ENCODE results near the gene TMEM253. TPM values are rescaled to one million over a fixed set of nuclear protein-coding genes. Genes with fewer than 3 reads are reported as not detected.

TMEM253 gene
- total RNA-seq, 1 experiment from 2014 or later = not detected

DNA sequence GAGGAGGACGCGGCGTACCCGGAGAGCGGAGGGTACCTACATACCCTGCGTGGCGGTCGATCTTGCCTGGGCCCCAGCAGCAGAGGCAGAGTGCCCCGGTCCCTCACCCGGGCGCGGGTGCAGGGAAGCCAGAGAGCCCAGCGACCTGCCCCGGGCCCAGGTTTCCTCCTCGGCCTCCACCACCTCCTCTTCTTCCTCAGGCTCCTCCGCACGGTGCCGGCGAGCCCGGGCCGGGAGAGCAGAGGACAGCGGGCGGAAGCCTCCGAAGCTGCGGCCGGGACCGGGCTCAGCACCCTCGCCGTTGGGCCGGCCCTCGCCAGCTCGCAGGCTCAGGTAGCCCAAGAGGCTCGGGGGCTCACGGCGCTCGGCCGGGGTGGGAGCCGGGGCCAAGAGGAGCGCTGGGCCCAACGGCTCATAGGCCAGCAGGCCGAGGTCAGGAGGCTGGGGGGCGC lies 9.0 kb upstream of the TMEM253 start:
- Histone ChIP-seq H3K36me3 (peaks cover 16% of the 10 kb centered on the region), H3K4me3 (no peak overlapping the region), H3K4me1 (peaks cover 7% of the 10 kb centered on the region; the same call in 1 of the 2 replicates), H3K9me3 (replicated peaks) (no peaks in the 10 kb centered on the region), H3K27me3 (no peaks in the 10 kb centered on the region), H3K27ac (no peak overlapping the region)
- no peak for DNase-seq

DNA sequence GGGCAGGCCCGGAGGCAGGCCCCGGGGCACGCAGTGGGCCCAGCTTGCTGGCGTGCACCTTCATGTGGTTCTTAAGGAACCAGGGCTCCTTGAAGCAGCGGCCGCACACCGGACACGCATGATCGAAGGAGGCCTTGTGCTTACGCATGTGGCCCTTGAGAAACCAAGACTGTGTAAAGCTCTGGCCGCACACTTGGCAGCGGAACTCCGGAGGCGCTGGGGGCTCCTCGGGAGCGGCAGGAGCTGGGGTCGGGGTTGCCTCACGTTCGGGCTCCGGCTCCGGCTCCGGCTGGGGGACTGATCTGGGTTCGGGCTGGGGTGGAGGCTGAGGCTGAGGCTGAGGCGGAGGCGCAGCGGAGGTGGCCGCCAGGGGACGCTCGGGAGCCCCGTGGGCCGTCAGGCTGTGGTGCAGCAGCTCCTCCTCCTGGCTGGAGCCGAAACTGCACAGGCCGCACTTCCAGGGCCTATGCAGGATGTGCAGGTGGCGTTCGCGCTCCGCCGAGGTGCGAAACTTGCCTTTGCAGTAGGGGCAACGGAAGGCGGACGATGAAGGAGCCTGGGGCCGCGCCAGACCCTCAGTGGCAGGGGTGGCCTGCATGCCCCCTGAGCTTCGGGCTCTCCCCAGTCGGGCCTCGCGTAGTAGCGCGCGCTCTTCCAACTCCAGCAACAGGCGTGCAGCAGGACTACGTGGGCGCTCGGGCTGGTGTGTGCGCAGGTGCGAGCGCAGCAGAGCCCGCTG lies 8.4 kb upstream of the TMEM253 start:
- Histone ChIP-seq H3K27ac (no peak overlapping the region), H3K4me3 (no peak overlapping the region), H3K4me1 (peaks cover 7% of the 10 kb centered on the region; the same call in 1 of the 2 replicates), H3K27me3 (no peaks in the 10 kb centered on the region), H3K9me3 (replicated peaks) (no peaks in the 10 kb centered on the region), H3K36me3 (peaks cover 13% of the 10 kb centered on the region)
- peak; percentile 54 to 69 for DNase-seq

DNA sequence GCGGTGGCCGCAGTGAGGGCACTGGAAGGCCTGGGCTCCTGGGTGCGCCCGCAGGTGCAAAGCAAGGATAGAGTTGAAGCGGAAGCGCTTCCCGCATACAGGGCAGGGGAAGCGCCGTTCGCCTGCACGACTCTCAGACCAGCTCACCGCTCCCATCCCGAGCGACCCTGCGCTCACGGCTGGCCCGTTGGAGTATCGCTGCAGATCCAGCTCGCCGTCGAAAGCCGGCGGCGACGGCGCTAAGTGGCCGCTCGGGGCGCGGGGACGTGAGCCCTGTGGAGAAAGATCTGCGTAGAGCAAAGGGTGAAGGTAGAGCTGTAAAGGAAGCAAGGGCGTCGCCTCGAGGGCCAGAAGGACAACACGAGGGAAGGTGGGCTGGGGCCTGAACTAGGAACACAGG lies 7.8 kb upstream of the TMEM253 start:
- no peak for DNase-seq
- Histone ChIP-seq H3K27me3 (no peaks in the 10 kb centered on the region), H3K4me1 (peaks cover 7% of the 10 kb centered on the region; the same call in 1 of the 2 replicates), H3K9me3 (replicated peaks) (no peaks in the 10 kb centered on the region), H3K4me3 (no peak overlapping the region), H3K36me3 (peaks cover 7% of the 10 kb centered on the region), H3K27ac (no peak overlapping the region)

DNA sequence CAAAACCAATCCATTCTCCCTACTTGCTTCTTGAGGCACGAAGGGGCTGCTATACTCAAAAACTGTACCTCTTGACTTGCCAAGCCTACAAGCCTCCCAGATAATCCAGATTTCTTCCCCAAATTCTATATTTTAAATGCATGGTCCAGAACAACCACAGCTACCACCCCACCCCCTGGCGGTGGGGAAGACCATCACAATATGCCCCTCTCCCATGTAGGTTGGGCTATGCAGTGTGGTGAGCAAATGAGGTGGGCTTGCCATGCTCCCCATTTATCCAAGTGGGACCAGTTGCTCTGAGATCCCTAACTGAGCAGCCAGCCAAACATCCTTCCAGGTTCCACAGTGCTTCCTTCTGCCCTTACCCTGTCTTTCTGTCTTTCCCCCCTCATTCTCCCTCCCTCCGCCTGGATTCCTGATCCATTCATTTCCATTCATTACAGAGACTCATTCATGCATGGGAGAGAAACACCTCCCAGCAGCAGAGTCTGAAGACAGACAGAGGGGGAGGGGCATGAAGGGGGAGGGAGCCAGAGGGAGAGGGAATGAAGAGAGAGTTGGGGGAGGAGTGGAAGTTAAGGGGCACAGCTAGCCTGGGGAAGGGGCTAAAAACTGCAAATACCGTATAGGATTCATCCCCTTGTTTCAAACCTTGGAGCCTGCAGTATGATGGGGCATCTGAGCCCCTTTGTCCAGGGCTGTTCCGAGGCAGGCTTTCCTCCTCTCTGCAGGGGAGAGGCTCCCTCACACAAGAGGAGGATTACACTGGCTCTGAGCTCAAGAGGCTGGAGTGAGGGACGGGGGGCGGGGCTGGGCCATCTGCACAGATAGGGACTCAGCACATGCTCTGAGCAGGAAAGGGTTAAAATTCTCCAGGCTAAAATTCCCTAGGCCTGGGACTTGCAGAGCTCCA lies 6.8 kb upstream of the TMEM253 start:
- Histone ChIP-seq H3K27me3 (no peaks in the 10 kb centered on the region), H3K9me3 (replicated peaks) (no peaks in the 10 kb centered on the region), H3K4me3 (no peak overlapping the region), H3K36me3 (peaks cover 7% of the 10 kb centered on the region; the same call in 1 of the 2 replicates), H3K27ac (no peak overlapping the region), H3K4me1 (peaks cover 9% of the 10 kb centered on the region)
- peak in 1 of 2 experiments; percentile 52 for DNase-seq

DNA sequence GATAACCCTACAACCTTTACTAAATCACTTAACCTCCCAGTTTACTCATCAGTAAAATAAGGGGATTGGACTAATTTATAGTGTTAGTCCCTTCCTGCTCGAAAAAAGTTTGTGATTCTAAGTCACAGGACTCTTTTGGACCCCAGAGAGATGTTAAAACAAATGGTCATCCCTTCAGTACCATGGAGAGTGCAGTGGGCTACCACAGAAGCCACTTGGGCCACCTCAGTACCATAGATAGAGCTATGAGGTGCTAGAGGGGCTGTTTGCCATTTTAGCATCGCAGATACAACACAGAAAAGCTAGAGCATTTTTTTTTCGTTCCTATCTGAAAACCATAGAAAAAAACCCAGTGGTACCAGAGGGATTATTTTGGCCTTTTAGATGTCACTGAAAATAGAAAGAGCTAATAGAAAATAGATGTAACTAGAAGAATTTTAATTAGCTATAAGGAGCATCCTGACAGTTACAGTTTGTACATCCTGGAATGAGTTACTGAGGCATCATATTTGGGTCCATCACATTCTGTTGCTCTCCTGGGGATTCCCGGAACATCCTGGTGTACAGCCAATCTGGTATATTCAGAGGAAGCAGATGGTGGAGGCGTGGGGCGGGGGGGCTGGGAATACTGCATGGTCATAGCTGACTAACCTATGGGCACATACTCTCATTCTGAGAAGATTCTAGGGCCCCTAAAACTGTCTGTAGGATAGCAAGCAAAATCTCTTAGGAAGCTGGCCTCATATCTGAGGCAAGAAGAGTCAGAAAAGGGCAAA lies 5.2 kb upstream of the TMEM253 start:
- H3K27ac ChIP-seq = no peak overlapping the region
- no peaks in the 10 kb centered on the region for H3K27me3 ChIP-seq
- no peaks in the 10 kb centered on the region for H3K9me3 ChIP-seq (replicated peaks)
- no peak for DNase-seq
- H3K4me3 ChIP-seq = no peak overlapping the region
- no peaks in the 10 kb centered on the region for H3K36me3 ChIP-seq
- H3K4me1 ChIP-seq = peaks cover 16% of the 10 kb centered on the region

DNA sequence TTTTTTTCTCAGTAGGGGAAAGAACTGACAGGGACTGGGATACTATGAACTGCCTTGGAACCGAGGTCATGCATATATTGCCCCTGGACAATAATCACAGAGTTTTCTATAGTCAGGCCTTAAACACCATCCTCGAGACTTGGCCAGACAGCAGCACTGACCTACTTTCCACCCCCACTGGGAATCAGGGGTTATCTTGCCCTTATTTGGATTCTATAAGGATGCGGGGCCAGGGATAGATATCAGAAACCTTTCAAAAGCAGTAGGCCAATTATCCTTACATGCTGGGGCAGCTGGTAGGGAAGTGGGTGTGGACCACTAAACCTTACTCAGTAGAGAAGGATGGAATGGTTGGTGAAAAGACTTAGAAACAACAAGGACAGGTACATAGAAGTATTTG lies 4.4 kb upstream of the TMEM253 start:
- no peaks in the 10 kb centered on the region for H3K27me3 ChIP-seq
- H3K9me3 ChIP-seq (replicated peaks) = no peaks in the 10 kb centered on the region
- H3K4me3 ChIP-seq = no peak overlapping the region
- H3K4me1 ChIP-seq = peaks cover 16% of the 10 kb centered on the region
- H3K36me3 ChIP-seq = no peaks in the 10 kb centered on the region
- no peak for DNase-seq
- no peak overlapping the region for H3K27ac ChIP-seq

DNA sequence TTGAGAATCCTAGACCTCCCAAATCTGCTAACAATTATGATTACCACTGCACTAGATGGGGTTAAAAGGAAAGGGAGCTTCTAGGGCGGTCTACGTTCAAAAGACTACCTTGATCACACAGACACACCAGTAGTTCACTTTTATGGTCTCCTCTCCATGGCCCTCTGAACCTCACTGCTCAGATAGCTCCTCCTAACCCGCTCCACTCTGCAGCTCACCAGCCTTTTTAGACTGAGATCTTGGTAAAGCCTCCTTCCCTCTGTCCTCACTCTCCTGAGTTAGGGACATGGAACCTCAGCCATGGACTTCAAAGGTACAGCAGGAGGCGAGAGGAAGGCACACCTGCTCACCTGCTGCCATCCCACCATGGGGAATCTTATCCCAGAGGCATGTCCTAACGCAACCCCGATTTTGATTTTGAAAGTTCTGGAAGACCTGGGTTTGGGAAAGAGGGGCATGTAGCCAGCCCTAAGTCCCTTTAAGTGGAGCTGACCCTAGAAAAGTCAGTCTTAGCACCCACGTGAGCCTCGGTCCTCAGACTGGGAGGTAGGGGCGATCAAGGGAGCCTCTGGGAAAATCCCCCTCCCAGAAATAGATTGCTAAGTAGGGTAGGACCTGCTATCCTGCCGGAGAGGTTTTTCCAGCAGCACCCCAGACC lies 3.8 kb upstream of the TMEM253 start:
- Histone ChIP-seq H3K9me3 (replicated peaks) (no peaks in the 10 kb centered on the region), H3K36me3 (no peaks in the 10 kb centered on the region), H3K27ac (no peak overlapping the region), H3K4me3 (no peak overlapping the region), H3K4me1 (peaks cover 16% of the 10 kb centered on the region), H3K27me3 (no peaks in the 10 kb centered on the region)
- no peak for DNase-seq

DNA sequence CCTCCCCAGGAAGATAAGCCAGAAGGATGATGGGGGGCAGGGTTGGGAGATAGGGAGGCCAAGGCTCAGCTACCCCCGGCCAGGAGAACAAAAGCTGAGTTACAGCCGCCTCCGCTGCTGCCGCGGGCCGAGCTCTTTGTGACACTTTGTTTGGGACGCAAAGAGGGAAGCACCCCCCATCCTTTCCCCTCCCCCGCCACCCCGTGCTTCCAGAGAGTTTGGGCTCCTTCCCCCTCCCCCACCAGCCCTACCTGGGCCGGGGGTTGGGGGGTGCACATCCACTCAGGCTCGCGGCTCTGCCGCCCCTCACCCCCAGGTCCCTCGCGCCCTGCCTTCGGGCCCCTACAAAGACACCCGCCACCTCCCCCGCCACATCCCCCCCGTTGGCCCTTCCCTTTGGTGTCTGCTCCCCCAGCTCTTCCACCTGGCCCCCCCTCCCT lies 3.2 kb upstream of the TMEM253 start:
- H3K27me3 ChIP-seq = no peaks in the 10 kb centered on the region
- H3K36me3 ChIP-seq = no peaks in the 10 kb centered on the region
- no peak for DNase-seq
- no peak overlapping the region for H3K4me3 ChIP-seq
- no peak overlapping the region for H3K27ac ChIP-seq
- no peaks in the 10 kb centered on the region for H3K9me3 ChIP-seq (replicated peaks)
- H3K4me1 ChIP-seq = peaks cover 17% of the 10 kb centered on the region

DNA sequence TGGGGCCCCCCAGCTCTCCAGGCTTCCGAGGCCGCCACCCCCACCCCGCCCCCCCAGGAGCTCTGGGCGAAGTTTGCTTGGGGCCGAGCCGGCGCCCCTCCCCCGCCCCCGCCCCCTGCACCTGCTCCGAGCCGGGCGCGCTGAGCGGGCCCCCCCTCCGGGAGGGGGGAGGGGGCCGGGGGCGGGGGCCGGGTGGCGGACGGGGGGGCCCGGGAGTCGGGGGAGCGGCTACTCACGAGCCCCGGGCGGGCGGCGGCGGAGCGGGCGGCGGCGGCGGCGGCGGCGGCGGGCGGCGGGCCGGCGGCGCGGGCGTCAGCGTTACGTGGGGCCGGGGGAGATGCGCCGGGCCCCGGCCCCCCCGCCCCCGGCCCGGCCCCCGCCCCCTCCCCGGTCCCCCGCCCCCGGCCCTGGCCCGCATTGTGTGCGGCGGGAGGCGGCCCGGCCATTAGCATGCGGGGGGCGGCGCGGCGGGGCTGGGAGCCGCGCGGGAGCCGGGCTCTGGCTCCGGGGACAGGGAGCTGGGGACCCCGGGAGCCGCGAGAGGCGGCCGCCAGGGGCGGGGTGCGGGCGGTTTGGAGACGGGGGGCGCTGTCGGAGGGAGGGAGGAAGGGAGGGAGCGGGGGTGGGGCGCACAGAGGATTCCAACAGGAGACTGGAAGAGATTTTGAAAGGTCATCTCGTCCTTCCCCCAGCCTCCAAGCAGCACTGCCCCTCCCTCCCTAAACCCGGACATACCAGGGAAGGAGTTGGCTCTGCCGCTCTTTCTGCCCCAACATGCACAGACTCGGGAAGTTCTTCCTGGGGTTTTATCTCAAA lies 2.6 kb upstream of the TMEM253 start, which contains the start of gene ZNF219:
ZNF219 (minus strand) TSS at position 580 of the 816 bp plus-strand sequence. CDS start 5,064 bp downstream, outside the sequence.
- peak; percentile 53 to 59 for DNase-seq
- peak within 1 kb of the TSS; percentile 57 for H3K4me3 ChIP-seq
- peaks cover 20% of the 10 kb centered on the region for H3K4me1 ChIP-seq
- H3K27ac ChIP-seq = no peak within 1 kb of the TSS
- H3K27me3 ChIP-seq = no peaks in the 10 kb centered on the region
- H3K36me3 ChIP-seq = no peaks in the 10 kb centered on the region
- no peaks in the 10 kb centered on the region for H3K9me3 ChIP-seq (replicated peaks)

DNA sequence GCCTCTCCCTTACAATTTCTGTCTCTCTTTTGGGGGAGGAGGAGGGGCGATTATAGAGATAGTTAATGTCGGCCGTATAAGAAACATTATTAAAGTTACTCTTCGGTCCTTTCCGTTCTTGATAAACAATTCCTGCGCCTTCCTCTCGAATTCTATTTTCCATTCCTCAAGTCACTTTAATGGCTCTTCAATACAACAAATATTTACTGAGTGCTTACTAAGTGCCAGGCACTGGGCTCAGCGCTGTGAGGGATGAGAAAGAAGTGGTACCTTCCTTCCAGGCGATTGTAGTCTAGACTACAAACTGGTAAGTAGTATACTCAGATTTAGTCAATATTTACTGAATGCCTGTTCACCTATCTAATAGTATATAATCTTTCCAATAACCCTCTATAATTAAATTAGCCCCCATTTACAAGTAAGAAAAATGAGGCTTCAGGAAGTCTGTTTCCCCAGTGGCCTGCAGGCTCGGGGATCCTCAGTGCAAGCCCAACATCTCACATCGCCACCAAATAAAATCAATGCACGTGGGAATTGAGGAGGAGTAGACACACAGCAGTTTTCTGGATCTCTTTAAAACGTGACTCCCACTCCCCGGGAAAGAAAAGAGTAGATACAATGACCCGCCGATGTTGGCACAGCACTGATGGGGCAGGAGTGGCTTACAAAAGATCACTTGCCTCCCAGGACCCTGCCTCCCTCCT lies 1.8 kb upstream of the TMEM253 start:
- H3K36me3 ChIP-seq = no peaks in the 10 kb centered on the region
- H3K27me3 ChIP-seq = no peaks in the 10 kb centered on the region
- H3K9me3 ChIP-seq (replicated peaks) = no peaks in the 10 kb centered on the region
- H3K4me3 ChIP-seq = peak overlapping the region; percentile 57
- no peak for DNase-seq
- H3K27ac ChIP-seq = no peak overlapping the region
- peaks cover 14% of the 10 kb centered on the region for H3K4me1 ChIP-seq

DNA sequence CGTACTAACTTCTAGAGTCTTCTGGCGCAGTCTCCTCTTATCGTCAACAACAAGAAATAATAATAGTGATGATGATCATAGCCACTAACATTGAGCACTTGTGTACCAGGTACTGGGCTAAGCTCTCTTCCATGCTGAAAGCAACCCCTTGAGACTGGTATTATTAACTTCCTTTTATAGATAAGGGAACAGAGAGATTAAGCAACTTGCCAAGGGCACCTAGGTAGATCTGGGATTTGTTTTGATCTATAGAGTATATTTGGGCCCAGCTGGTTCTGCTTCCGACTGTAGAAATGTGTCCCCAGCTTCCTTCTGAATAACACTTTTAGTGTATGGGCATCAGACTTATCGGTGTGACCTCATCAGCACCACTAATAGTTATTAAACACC lies 1.3 kb upstream of the TMEM253 start:
- DNase-seq = no peak
- H3K4me1 ChIP-seq = peaks cover 14% of the 10 kb centered on the region
- no peaks in the 10 kb centered on the region for H3K36me3 ChIP-seq
- H3K4me3 ChIP-seq = no peak overlapping the region
- no peak overlapping the region for H3K27ac ChIP-seq
- H3K9me3 ChIP-seq (replicated peaks) = no peaks in the 10 kb centered on the region
- H3K27me3 ChIP-seq = no peaks in the 10 kb centered on the region

DNA sequence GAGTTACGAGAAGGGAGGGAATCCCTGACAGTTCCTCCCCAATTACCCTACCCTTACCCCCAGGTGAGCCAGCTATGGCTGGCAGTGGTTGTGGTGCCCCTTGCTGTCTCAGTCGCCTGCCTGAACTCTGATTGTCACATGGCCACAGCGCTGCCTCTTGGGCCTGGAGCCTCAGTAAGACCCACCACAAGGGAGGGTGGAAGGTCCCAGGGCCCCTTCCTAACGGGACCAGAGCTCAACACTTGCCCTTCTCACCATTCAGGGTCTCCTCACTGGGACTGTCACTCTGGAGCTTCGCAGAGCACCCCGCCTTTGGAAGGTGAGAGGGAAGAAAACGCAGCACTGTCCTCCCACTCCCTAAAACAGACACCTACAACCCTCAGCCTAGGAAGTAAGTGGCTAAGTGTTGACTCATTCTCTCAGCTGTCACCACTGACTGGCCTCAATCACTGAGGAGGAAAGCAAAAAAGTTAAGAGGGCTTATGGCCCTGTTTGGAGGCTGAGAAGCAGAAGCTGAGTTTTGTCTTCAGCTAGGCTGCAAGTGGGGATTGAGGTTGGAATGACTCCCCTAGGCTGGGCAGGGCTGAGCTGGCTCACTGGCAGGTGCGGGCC lies 1.0 kb downstream of the TMEM253 start:
- H3K27me3 ChIP-seq = no peaks in the 10 kb centered on the region
- H3K27ac ChIP-seq = no peak overlapping the region
- no peak overlapping the region for H3K4me3 ChIP-seq
- peaks cover 18% of the 10 kb centered on the region for H3K4me1 ChIP-seq
- DNase-seq = no peak
- H3K36me3 ChIP-seq = no peaks in the 10 kb centered on the region
- H3K9me3 ChIP-seq (replicated peaks) = no peaks in the 10 kb centered on the region

All from SJCRH30 (cell line).